ENCODE results near the gene TEPSIN.

DNA sequence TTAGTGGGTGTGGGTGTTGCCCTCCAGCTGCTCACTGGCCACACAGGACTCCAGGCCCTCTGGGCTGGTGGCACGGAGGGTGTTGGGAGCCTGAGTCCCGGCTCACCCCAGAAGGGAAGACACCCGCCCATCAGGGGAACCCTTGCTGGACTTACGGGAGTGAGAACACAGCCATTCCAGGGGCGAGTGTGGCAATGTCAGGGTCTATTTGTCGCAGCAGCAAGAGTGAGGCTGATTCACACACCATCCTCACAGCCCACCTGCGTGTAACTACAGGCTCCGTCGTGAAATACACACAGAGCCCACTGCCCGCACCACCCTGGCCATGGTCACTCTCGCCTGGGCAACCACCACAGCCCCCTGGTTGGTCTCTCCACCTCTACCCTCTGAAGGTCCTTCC, 55.0 kb downstream of the TEPSIN start:
- TF ChIP-seq POLR2A (IDR thresholded peaks at IDR 0.05), result no peak
- TF ChIP-seq, protein P1, sequence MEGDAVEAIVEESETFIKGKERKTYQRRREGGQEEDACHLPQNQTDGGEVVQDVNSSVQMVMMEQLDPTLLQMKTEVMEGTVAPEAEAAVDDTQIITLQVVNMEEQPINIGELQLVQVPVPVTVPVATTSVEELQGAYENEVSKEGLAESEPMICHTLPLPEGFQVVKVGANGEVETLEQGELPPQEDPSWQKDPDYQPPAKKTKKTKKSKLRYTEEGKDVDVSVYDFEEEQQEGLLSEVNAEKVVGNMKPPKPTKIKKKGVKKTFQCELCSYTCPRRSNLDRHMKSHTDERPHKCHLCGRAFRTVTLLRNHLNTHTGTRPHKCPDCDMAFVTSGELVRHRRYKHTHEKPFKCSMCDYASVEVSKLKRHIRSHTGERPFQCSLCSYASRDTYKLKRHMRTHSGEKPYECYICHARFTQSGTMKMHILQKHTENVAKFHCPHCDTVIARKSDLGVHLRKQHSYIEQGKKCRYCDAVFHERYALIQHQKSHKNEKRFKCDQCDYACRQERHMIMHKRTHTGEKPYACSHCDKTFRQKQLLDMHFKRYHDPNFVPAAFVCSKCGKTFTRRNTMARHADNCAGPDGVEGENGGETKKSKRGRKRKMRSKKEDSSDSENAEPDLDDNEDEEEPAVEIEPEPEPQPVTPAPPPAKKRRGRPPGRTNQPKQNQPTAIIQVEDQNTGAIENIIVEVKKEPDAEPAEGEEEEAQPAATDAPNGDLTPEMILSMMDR (IDR thresholded peaks at IDR 0.05 in 4 of 5, conservative IDR thresholded peaks at IDR 0.05 in 1 of 5), result no peak
